ENCODE results near the gene TUBGCP3. TPM values are rescaled to one million over a fixed set of nuclear protein-coding genes. Genes with fewer than 3 reads are reported as not detected.
"Not testable (repeated sequence)": the region's sequence is repeated elsewhere in the genome, so short reads cannot be mapped to it uniquely, and the experiment has no call there.

TUBGCP3 gene
- total RNA-seq, 1 donor from 2014 or later = 69.3 TPM

DNA sequence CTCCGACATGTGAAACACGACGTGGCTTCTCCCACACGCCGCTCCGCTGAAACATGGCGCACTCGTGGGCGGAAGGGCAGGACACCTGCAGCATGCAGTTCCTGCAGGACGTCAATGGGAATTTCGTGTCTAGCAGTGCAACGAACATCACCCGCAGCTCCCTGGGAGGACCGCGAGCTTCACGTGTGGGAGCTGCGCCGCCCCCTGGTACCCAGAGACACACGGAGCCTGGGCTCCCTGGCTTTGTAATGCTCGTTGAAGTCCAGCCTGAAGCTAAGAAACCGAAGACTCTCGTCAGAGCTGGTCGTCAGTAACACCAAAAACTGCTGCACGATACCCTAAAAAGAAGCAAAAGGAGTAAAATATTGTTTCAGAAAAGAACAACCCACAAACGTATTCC is 102.1 kb downstream of the TUBGCP3 start:
- H3K4me1 Mint-ChIP-seq; H3K27me3 Mint-ChIP-seq; intact Hi-C loops (cut with micrococcal nuclease); H3K27ac Mint-ChIP-seq; H3K4me3 Mint-ChIP-seq; DNase-seq; H3K9me3 Mint-ChIP-seq: not testable (repeated sequence)
- H3K36me3 Mint-ChIP-seq (ENCODE audit: low read depth) = peaks cover 13% of the 10 kb centered on the region

DNA sequence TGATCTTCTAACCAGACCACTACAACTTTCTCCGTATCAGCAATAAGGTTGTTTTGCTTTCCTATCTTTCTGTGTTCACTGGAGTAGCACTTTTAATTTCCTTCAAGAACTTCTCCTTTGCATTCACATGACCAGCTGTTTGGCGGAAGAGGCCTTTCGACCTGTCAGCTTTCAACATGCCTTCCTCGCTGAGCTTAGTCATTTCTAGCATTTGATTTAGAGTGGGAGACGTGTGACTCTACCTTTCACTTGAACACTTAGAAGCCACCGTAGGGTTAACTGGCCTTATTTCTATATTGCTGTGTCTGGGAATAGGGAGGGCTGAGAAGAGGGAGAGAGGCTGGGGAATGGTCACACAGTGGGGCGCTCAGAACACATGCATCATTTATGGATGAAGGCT is 104.7 kb downstream of the TUBGCP3 start:
- intact Hi-C loops (cut with micrococcal nuclease) = no loop called here
- Mint-ChIP-seq H3K9me3 (no peaks in the 10 kb centered on the region), H3K27me3 (no peaks in the 10 kb centered on the region), H3K4me1 (peaks cover 3% of the 10 kb centered on the region), H3K27ac (no peak overlapping the region), H3K4me3 (no peak overlapping the region), H3K36me3 (ENCODE audit: low read depth) (peaks cover 8% of the 10 kb centered on the region)
- DNase-seq = no peak

DNA sequence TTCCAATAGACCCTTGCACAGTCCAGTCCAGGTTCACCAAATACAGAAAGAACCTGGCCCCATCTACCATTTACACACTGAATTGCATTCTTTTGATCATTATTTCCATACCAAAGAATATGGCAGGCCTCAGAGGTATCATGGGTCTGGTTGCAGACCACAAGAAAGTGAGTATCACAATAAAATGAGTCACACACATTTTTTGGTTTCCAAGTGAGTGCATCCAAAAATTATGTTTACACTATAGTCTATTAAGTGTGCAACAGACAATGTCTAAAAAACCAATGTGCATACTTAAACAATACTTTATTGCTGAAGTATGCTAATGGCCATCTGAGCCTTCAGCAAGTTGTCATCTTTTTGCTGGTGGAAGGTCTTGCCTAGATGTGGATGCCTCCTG is 106.5 kb downstream of the TUBGCP3 start:
- Mint-ChIP-seq H3K4me1 (peaks cover 2% of the 10 kb centered on the region), H3K27me3 (no peaks in the 10 kb centered on the region), H3K36me3 (ENCODE audit: low read depth) (peaks cover 5% of the 10 kb centered on the region), H3K4me3 (no peak overlapping the region), H3K9me3 (no peaks in the 10 kb centered on the region), H3K27ac (no peak overlapping the region)
- DNase-seq = no peak
- intact Hi-C loops (cut with micrococcal nuclease) = no loop called here

DNA sequence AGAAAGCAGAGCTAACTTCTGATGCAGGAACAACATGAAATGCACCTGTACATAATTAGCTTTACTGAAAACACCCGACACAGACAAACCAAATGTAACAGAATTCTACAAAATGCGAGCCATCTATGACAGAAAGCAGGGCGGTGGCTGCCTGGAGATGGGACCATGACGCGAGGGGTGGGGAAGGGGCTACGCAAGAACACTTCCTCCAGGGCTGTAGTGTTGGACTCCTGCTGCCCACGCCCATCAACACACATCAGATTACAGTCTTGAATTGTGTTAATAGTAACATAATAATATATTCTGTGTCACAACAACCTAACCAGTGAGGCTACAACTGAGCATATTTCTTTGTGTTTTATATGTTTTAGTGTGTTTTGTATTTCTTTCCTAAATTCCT is 108.6 kb downstream of the TUBGCP3 start:
- no peaks in the 10 kb centered on the region for H3K36me3 Mint-ChIP-seq (ENCODE audit: low read depth)
- no peaks in the 10 kb centered on the region for H3K9me3 Mint-ChIP-seq
- intact Hi-C loops (cut with micrococcal nuclease) = no loop called here
- no peaks in the 10 kb centered on the region for H3K27me3 Mint-ChIP-seq
- no peak overlapping the region for H3K4me3 Mint-ChIP-seq
- DNase-seq = no peak
- H3K4me1 Mint-ChIP-seq = peaks cover 2% of the 10 kb centered on the region
- no peak overlapping the region for H3K27ac Mint-ChIP-seq

DNA sequence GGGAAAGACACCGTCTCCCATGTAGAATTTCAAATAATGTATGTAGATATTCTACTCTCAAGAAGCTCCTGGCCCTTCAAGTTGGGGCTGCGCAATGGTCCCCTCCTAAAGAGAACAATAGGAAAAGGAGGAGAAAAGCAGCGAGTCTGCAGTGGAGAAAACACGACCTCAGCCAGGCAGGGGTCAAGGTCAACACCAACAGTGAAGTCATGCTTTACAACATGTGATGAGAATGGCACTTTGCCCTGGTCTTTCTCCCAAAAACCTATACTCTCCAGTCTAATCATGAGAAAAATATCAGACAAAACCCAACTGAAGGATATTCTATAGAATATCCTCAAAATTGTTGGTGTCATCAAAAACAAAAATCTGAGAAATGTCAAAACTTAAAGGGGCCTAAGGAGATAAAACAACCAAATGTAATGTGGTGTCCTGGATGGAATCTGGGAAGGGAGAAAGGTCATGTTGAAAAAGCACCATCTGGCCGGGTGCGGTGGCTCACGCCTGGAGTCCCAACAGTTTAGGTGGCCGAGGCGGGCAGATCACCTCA is 110.8 kb downstream of the TUBGCP3 start:
- Mint-ChIP-seq H3K4me1 (peaks cover 2% of the 10 kb centered on the region), H3K9me3 (no peaks in the 10 kb centered on the region), H3K36me3 (ENCODE audit: low read depth) (no peaks in the 10 kb centered on the region)

DNA sequence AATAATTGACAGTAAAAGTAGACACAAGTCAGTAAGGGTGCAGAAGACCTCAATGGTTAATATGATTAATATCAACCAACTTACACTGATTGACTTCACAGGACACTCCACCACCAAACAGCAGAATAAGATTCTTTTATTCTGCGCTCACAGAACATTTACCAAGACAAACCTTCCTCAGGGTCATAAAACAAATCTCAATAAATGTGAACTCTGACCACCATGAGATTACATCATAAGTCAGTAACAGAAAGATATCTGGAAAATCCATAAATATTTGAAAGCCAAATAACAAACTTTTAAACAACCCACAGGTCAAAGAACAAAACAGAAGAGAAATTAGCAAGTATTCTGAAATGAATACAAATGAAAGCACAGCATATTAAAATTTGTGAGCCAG is 112.1 kb downstream of the TUBGCP3 start:
- Mint-ChIP-seq H3K9me3 (no peaks in the 10 kb centered on the region), H3K36me3 (ENCODE audit: low read depth) (no peaks in the 10 kb centered on the region), H3K27ac (no peak overlapping the region), H3K4me1 (no peaks in the 10 kb centered on the region), H3K4me3 (no peak overlapping the region), H3K27me3 (no peaks in the 10 kb centered on the region)
- intact Hi-C loops (cut with micrococcal nuclease) = no loop called here
- DNase-seq = no peak

More for the DNA sequence above, 110.8 kb downstream of the TUBGCP3 start:
- H3K4me3 Mint-ChIP-seq = no peak overlapping the region
- H3K27me3 Mint-ChIP-seq = no peaks in the 10 kb centered on the region
- intact Hi-C loops (cut with micrococcal nuclease) = no loop called here
- DNase-seq = no peak
- H3K27ac Mint-ChIP-seq = no peak overlapping the region

DNA sequence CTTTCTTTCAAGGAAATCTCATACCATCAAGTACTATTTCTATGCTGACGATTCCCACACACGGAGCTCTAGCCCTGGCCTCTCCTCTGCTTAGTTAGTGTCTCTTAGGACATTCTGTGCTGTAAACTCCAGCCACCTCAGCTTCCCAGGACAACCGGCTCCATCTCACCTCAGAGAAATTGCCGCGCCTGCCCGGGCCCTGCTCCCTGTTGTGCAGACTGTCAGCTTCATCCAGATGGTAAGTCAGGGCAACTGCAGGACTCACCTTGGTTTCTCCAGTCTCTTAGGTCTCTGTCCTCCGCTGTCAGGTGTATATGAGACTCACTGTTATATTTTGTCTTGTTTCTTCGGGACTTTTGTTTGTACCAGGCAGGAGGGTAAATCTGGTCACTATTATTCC is 113.1 kb downstream of the TUBGCP3 start:
- no peak overlapping the region for H3K27ac Mint-ChIP-seq
- no peak for DNase-seq
- no peaks in the 10 kb centered on the region for H3K4me1 Mint-ChIP-seq
- intact Hi-C loops (cut with micrococcal nuclease) = no loop called here
- no peak overlapping the region for H3K4me3 Mint-ChIP-seq
- H3K27me3 Mint-ChIP-seq = no peaks in the 10 kb centered on the region
- no peaks in the 10 kb centered on the region for H3K9me3 Mint-ChIP-seq
- no peaks in the 10 kb centered on the region for H3K36me3 Mint-ChIP-seq (ENCODE audit: low read depth)

DNA sequence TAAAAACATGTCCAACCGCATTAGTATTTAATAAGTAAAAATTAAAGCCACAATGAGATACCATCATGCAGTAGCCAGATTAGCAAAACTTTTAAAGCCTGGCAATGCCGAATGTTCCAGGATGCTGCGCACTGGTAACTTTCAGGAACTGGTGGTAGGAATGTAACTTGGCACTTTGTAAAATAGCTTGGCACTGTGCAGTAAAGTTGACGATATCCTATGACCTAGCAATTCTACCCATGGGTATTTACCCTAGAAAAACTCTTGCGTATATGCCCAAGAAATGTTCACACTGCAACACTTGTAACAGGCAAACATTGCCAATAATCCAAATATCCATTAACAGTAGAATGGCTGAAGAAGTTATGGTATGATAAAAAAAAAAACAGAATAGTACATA is 114.1 kb downstream of the TUBGCP3 start:
- Mint-ChIP-seq H3K9me3 (no peaks in the 10 kb centered on the region), H3K27ac (no peak overlapping the region), H3K4me1 (no peaks in the 10 kb centered on the region), H3K36me3 (ENCODE audit: low read depth) (no peaks in the 10 kb centered on the region), H3K27me3 (no peaks in the 10 kb centered on the region), H3K4me3 (no peak overlapping the region)
- DNase-seq = no peak
- intact Hi-C loops (cut with micrococcal nuclease) = no loop called here

DNA sequence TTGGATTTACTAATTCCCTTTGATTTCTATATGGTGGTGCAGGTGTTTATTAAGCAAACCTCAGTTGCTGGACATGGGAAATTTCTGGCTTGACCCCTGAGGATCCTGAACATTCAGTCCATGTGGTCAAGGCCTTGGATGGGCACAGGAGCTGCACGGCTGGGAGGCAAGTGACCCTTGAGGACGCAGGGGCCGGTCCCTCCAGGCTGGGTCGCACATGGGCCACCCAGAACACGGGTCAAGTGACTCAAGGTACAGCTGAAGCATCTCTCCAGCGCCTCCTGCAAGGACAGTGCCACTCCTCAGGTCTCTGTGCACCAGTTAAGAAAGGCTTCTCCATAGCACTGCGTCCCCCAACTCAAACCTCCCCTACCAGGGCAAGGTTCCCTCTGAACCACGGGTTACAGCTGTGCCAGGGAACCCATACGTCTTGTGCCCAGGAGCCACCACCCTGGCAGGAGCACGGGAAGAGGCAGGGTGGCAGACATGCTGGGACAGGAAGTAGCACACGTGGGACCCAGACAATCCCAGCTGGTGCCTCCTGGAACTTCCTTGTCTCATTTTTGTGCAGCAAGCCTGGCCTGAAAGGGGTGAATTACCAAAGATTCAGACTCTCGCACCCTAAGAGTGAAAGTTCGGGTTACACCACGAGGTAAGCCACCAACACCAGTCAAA is 118.7 kb downstream of the TUBGCP3 start:
- Mint-ChIP-seq H3K4me3 (no peak overlapping the region), H3K27ac (no peak overlapping the region), H3K27me3 (peaks cover 2% of the 10 kb centered on the region)

DNA sequence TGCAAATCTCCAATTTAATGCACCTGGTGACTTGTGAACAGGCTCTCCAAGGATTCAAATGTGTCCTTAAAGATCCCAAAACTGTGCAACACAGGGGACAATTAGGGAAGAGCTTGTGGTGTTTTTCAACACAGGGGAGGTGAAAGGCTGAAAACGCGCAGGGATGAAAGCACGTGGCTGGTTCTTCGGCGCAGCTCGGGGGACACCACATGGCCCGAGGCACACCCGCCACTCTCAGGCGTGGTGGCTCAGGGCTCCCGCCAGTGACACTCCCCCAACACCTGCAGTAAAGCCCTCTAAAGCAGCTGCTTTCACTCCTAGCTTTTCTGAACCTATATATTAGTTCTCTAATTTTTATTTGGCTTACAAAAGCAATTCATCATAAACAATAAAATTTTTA is 119.9 kb downstream of the TUBGCP3 start:
- H3K27me3 Mint-ChIP-seq = peaks cover 4% of the 10 kb centered on the region
- H3K36me3 Mint-ChIP-seq (ENCODE audit: low read depth) = no peaks in the 10 kb centered on the region
- no peaks in the 10 kb centered on the region for H3K9me3 Mint-ChIP-seq
- H3K4me3 Mint-ChIP-seq = no peak overlapping the region
- no peak overlapping the region for H3K27ac Mint-ChIP-seq
- DNase-seq = no peak
- intact Hi-C loops (cut with micrococcal nuclease) = no loop called here
- H3K4me1 Mint-ChIP-seq = no peaks in the 10 kb centered on the region

More for the DNA sequence above, 118.7 kb downstream of the TUBGCP3 start:
- Mint-ChIP-seq H3K9me3 (no peaks in the 10 kb centered on the region), H3K4me1 (no peaks in the 10 kb centered on the region), H3K36me3 (ENCODE audit: low read depth) (no peaks in the 10 kb centered on the region)
- intact Hi-C loops (cut with micrococcal nuclease) = no loop called here
- DNase-seq = no peak

DNA sequence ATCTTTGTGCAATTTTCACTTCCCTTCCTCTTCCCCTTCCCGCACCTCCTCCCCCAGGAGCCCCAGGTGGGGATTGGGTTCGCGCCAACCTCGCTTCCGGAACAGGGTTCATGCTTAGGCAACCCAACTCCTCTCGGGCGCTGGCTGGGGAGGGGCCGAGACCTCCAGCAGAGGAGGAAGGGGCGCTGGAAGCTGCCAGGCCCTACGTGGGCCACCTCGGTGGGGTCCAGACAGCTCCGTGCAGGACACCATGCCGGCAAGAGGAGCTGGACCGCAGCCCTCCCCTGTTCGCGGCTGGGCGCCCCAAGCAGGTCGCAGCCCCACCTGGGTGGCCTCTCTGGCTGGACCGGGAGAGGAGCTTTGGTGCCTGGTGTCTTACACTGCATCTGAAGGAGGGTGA is 120.7 kb downstream of the TUBGCP3 start:
- no peak overlapping the region for H3K27ac Mint-ChIP-seq
- H3K4me1 Mint-ChIP-seq = no peaks in the 10 kb centered on the region
- H3K27me3 Mint-ChIP-seq = peaks cover 8% of the 10 kb centered on the region
- no peak for DNase-seq
- H3K9me3 Mint-ChIP-seq = peaks cover 3% of the 10 kb centered on the region
- intact Hi-C loops (cut with micrococcal nuclease) = no loop called here
- H3K36me3 Mint-ChIP-seq (ENCODE audit: low read depth) = no peaks in the 10 kb centered on the region
- H3K4me3 Mint-ChIP-seq = no peak overlapping the region

DNA sequence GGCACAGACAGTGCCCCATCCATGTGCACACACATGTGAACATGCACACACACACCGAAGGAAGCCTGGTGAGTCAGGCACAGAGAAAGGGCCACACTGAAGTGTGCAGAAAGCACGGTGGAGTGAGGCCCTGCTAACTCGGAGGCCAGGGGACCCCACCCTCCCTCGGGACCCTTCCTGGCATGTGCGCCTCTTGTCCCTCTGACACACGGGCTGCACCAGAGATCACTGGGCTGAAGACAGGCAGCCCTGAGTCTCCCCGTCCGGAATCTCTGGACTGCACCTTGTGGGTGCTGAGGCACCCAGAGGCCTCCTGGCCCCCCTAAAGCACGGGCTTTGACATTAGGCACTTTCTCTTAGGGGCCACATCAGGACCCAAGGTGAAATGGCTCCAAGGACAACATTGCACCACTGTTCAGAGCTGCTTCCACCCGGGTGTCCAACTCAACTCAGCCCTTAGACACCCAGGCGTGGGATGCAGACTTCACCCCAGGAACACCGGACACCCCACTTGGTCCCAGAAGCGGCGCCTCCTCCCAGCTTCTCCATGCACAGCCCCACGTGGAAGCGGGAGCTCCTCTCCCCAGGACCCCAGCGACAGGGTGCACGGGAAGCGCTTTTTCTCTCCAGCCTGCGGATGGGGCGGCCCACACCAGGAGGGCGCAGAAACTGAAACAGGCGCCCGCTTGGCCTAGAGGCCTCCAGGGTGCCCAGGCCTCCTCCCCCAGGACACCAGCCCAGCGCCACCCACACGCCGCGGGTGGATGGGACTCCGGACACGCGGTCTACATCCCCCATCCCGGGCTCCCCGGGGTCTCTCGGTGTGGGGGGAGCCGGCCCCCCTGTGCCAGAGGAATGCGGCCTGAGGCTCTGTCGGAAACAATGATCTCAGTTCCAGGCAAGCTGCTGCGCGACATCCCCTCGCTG is 121.6 kb downstream of the TUBGCP3 start:
- DNase-seq = no peak
- Mint-ChIP-seq H3K27ac (no peak overlapping the region), H3K36me3 (ENCODE audit: low read depth) (no peaks in the 10 kb centered on the region), H3K4me3 (no peak overlapping the region), H3K4me1 (no peaks in the 10 kb centered on the region), H3K27me3 (peaks cover 9% of the 10 kb centered on the region), H3K9me3 (peaks cover 3% of the 10 kb centered on the region)
- intact Hi-C loops (cut with micrococcal nuclease) = no loop called here

DNA sequence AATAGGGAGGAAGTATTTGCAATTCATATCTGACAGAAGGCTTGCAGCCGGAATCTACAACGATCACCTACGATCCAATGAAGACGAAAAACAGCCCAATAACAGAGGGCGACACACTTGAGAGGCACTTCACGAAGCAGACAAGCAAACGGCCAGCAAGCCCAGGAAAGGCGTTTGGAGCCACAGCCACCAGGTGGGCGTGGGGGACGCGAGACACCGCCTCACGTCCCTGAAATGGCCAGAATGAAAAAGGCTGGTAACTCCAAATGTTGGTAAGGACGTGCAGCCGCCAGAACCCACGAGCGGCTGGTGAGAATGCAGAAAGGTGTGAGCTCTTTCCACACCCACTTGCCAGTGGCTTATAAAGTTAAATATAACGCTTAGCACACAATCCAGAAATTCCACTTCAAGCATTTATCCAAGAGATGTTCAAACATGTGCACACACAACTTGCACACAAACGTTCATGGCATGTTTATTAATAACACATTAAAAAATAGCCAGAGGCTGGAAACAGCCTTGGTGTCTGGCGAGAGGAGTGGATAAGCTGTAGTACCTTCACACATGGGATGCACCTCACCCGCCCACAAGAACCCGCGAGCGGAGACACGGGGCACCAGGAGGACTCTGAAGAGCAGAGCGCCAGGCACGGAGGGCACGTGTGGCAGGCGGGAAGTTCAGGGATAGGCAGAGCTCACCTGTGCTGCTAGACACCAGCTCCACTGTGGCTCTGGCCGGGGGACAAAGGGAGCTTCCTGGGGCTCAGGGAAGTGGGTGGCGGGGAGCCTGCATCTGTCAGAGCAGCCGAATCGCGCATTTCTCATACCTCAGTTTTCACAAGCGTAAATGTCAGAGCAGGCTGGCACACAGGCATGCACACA is 122.5 kb downstream of the TUBGCP3 start:
- Mint-ChIP-seq H3K9me3 (peaks cover 3% of the 10 kb centered on the region), H3K36me3 (ENCODE audit: low read depth) (no peaks in the 10 kb centered on the region), H3K4me3 (no peak overlapping the region), H3K27ac (no peak overlapping the region), H3K27me3 (peaks cover 9% of the 10 kb centered on the region), H3K4me1 (no peaks in the 10 kb centered on the region)
- no peak for DNase-seq
- intact Hi-C loops (cut with micrococcal nuclease) = no loop called here

Measured in activated CD4-positive, alpha-beta T cell treated with anti-CD3 and anti-CD28 coated beads, Interleukin-2, amount 10 ng/mL, durations not matched to agents 24 days and 14 days (primary cell).